HG02943 (cell line): ENCODE data around the gene ADAMTS3.
"Not testable (repeated sequence)": the region's sequence is repeated elsewhere in the genome, so short reads cannot be mapped to it uniquely, and the experiment has no call there.

Experiments
- ATAC-seq: cut with Tn5 transposase; IDR thresholded peaks from one replicate; pipeline ENCODE4 v1.9.1; 2021; ENCODE audit warnings: mild to moderate bottlenecking, low read depth, moderate library complexity; ENCODE audit not compliant: unreplicated experiment

Gene ADAMTS3

GRCh38 chr4:72484981-72485380 is 84.0 kb downstream of the ADAMTS3 start:
- no peak for ATAC-seq

GRCh38 chr4:72473434-72473900 is 95.6 kb downstream of the ADAMTS3 start:
- no peak for ATAC-seq

- ATAC-seq, result no peak
Measured at GRCh38 chr4:72471816-72472215, 97.2 kb downstream of the ADAMTS3 start.

GRCh38 chr4:72468904-72469502 is 100.0 kb downstream of the ADAMTS3 start:
- ATAC-seq, result no peak

- no peak for ATAC-seq
Measured at GRCh38 chr4:72467633-72468032, 101.4 kb downstream of the ADAMTS3 start.

GRCh38 chr4:72463724-72464123 is 105.3 kb downstream of the ADAMTS3 start:
- ATAC-seq, result no peak

- no peak for ATAC-seq
Measured at GRCh38 chr4:72457158-72457557, 111.9 kb downstream of the ADAMTS3 start.

- no peak for ATAC-seq
Measured at GRCh38 chr4:72451349-72451748, 117.7 kb downstream of the ADAMTS3 start.

- no peak for ATAC-seq
Measured at GRCh38 chr4:72449705-72450104, 119.3 kb downstream of the ADAMTS3 start.

- no peak for ATAC-seq
Measured at GRCh38 chr4:72448231-72448630, 120.8 kb downstream of the ADAMTS3 start.

- no peak for ATAC-seq
Measured at GRCh38 chr4:72446353-72447055, 122.5 kb downstream of the ADAMTS3 start.

GRCh38 chr4:72444092-72444491 is 124.9 kb downstream of the ADAMTS3 start:
- no peak for ATAC-seq

GRCh38 chr4:72442715-72443114 is 126.3 kb downstream of the ADAMTS3 start:
- ATAC-seq, result no peak

- no peak for ATAC-seq
Measured at GRCh38 chr4:72442147-72442546, 126.9 kb downstream of the ADAMTS3 start.

GRCh38 chr4:72440386-72440785 is 128.6 kb downstream of the ADAMTS3 start:
- ATAC-seq, result no peak

- no peak for ATAC-seq
Measured at GRCh38 chr4:72432975-72433374, 136.0 kb downstream of the ADAMTS3 start.

GRCh38 chr4:72432282-72432681 is 136.7 kb downstream of the ADAMTS3 start:
- no peak for ATAC-seq

- ATAC-seq, result no peak
Measured at GRCh38 chr4:72430988-72431387, 138.0 kb downstream of the ADAMTS3 start.

- no peak for ATAC-seq
Measured at GRCh38 chr4:72430050-72430449, 139.0 kb downstream of the ADAMTS3 start.

GRCh38 chr4:72429397-72429889 is 139.6 kb downstream of the ADAMTS3 start:
- no peak for ATAC-seq

- ATAC-seq, result no peak
Measured at GRCh38 chr4:72427057-72427456, 142.0 kb downstream of the ADAMTS3 start.

GRCh38 chr4:72425908-72426307 is 143.1 kb downstream of the ADAMTS3 start:
- ATAC-seq, result not testable (repeated sequence)
